Skin epidermis (tissue), 12 donors: ENCODE data around the gene GPR156.
"Not testable (repeated sequence)": the region's sequence is repeated elsewhere in the genome, so short reads cannot be mapped to it uniquely, and the experiment has no call there.

Experiments
- H3K27ac ChIP-seq, 21 experiments: fragments of 200-600 bp; sonication (generic) in 11 of 21; one replicate each; pipeline ENCODE4 v1.5.0; 2020; ENCODE audit warnings: mild to moderate bottlenecking in 3 of 21, inconsistent platforms in 2 of 21, moderate library complexity in 2 of 21
- H3K4me3 ChIP-seq, 7 experiments: fragments of 200-600 bp; sonication (generic) in 2 of 7; one replicate each; pipeline ENCODE4 v1.5.0; 2020; ENCODE audit warnings: inconsistent platforms in 2 of 7, mild to moderate bottlenecking in 2 of 7, moderate library complexity in 1 of 7

The GPR156 gene

DNA sequence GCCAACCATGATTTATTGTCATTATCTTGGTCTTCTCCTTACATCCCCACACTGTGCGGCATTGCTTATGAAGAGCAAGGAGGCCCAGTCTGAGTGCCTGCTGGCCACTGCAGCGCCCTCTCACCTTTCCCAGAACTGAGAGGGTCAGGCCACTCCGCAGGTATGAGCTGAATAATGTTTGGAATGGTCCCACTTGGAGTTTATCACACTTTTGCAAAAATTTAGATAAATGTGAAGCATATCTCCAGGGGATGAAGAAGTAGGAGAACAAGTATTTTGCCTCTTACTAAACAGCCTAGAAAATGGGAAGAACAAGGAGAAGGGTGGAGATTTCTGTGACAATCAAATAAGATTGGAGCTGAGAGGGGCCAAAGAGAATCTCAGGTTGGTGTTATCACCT lies 116.4 kb downstream of the GPR156 start:
- no peak overlapping the region for H3K4me3 ChIP-seq
- H3K27ac ChIP-seq, result no peak overlapping the region

DNA sequence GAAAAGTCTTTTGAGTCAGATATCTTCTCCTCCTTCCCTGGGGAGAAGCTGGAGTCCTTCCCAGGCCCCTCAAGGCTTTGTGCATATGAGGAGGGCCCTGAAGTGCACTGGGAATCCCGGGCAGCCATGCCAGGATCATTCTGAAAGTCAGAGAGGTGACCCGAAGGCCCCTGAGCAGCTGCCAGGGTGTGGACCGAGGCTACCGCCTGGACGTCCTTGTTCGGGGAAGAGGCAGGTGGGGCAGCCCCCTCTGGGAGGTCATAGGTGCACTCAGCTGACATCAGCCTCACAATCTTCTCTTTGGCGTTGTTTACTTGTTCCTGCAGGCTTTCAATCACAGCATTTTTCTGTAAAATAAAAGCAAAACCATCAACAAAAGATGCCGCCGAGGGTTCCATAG lies 117.0 kb downstream of the GPR156 start:
- no peak overlapping the region for H3K27ac ChIP-seq
- H3K4me3 ChIP-seq, result no peak overlapping the region

DNA sequence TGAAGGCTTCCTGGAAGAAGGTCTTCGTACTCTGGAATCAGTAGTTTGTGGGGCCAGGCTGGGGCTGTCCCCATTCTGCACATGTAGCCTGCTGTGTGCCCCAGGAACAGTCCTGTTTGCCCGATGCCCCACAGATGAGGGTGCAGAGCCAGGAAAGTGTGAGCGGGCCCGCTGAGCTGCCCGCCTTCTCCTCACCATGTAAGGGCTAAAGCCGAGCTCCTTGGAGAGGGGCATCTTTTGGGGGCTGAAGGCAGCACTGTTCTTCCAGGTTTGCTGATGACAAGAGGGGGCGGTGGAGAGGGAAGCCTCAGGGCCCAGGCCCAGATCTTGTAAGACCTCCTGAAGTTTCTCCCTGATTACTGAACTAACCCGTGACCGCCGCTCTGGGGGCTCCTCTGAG lies 117.5 kb downstream of the GPR156 start:
- no peak overlapping the region for H3K27ac ChIP-seq
- no peak overlapping the region for H3K4me3 ChIP-seq

DNA sequence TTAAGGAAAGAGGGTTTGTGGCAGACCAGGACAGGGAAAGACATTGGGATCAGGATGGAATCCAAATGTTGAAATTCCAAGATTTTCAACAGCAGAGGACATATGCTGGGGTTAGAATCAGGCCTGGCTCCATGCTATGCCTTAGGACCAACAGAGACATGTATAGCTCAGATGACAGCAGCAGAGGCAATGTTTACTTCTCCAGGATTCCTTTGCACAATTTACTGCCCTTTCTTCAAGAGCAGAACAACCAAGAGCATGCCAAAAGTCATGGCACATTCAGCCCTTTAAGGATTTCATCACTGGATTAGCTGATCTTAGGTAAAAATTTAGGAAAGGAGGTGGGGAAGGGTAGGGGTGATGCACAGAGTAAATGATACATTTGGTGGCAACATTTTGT lies 121.2 kb downstream of the GPR156 start:
- Histone ChIP-seq H3K27ac (peak overlapping the region in 1 of 21 experiments; percentile 16), H3K4me3 (no peak overlapping the region)

GRCh38 chr3:120163026-120163425 lies 122.0 kb downstream of the GPR156 start:
- peak overlapping the region in 1 of 21 experiments; percentile 16 for H3K27ac ChIP-seq
- no peak overlapping the region for H3K4me3 ChIP-seq

- H3K27ac ChIP-seq, result no peak overlapping the region
- no peak overlapping the region for H3K4me3 ChIP-seq
Observed at GRCh38 chr3:120162400-120162799, 122.6 kb downstream of the GPR156 start.

- Histone ChIP-seq H3K4me3 (no peak overlapping the region), H3K27ac (no peak overlapping the region)
Observed at GRCh38 chr3:120161902-120162301, 123.1 kb downstream of the GPR156 start.

- H3K4me3 ChIP-seq, result no peak overlapping the region
Observed at GRCh38 chr3:120160050-120160449, 125.0 kb downstream of the GPR156 start.

GRCh38 chr3:120157681-120158080 lies 127.3 kb downstream of the GPR156 start:
- Histone ChIP-seq H3K4me3 (no peak overlapping the region), H3K27ac (no peak overlapping the region)

More at GRCh38 chr3:120160050-120160449, 125.0 kb downstream of the GPR156 start:
- H3K27ac ChIP-seq, result peak overlapping the region in 11 of 21 experiments; percentile 10 to 62 (median 42)

DNA sequence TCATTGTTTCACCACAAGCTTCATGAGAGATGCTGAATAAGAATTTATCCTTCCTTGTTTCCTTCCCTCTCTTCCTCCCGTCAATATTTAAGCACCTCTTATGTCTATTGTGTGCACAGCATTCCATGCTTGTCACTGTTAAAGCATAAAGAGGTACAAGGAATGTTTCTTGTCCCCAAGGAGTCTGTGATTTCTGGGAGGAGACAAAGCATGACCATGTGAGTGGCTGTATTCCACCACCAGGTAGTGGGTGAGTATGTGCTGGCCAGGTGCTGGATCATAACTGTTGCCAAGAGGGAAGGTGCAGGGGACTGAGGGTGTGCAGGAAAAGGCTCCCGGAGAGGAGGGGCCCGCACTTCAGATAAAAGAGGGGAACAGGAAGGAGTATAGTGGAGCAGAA lies 127.9 kb downstream of the GPR156 start:
- H3K4me3 ChIP-seq, result no peak overlapping the region
- no peak overlapping the region for H3K27ac ChIP-seq

DNA sequence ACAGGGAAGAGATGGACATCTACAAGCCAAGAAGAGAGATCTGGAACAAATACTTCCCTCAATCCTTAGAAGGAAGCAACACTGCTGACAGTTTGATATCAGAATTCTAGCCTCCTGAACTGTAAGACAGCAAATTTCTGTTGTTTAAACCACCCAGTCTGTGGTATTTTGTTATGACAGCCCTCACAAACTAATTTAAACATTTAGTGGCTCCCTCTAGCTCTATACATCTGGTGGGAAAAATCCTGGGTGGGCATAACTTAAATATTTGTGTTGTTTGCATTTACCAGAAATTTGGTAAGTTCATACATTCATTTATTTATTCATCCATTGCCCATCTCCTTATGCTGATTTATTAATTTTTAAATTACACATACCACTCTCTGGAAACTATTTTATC lies 128.3 kb downstream of the GPR156 start:
- no peak overlapping the region for H3K27ac ChIP-seq
- H3K4me3 ChIP-seq, result no peak overlapping the region

GRCh38 chr3:120155694-120156093 lies 129.3 kb downstream of the GPR156 start:
- not testable (repeated sequence) for H3K4me3 ChIP-seq, H3K27ac ChIP-seq

DNA sequence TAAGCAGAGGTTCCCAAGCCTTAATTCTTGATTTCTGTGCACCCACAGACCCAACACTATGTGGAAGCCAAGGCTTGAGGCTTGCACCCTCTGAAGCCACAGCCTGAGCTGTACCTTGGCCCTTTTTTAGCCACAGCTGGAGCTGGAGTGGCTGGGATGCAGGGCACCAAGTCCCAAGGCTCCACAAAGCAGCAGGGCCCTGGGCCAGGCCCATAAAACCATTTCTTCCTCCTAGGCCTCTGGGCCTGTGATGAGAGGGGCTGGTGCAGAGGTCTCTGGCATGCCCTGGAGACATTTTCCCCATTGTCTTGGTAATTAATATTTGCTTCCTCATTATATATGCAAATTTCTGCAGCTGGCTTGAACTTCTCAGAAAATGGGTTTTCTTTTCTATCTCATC lies 129.9 kb downstream of the GPR156 start:
- Histone ChIP-seq H3K4me3 (no peak overlapping the region), H3K27ac (no peak overlapping the region)

DNA sequence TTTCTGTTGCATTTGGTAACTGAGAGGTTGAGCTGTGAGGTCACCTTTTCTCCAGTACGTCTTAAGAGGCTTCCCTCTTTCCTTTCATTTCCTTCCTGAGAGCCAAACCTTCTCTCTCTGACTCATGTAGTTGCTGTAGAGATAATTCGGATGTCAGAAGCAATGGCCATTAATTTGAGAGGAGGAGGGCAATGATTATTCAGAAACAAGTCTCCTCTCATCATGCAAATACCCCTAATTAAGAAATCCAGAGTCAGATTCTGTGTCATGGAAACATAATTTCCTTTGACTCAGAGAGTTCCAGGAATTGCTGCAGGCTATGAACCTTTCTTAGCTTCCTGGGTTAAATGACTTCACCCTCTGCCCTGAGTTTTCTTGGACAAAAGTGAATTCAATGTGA lies 131.7 kb downstream of the GPR156 start:
- Histone ChIP-seq H3K27ac (peak overlapping the region in 12 of 21 experiments; percentile 9 to 71 (median 43)), H3K4me3 (no peak overlapping the region)

GRCh38 chr3:120151791-120152190 lies 133.2 kb downstream of the GPR156 start:
- no peak overlapping the region for H3K27ac ChIP-seq
- no peak overlapping the region for H3K4me3 ChIP-seq

- H3K27ac ChIP-seq, result peak overlapping the region in 18 of 21 experiments; percentile 13 to 77 (median 55)
- H3K4me3 ChIP-seq, result no peak overlapping the region
Observed at GRCh38 chr3:120148187-120148949, 136.7 kb downstream of the GPR156 start.

- H3K4me3 ChIP-seq, result no peak overlapping the region
- peak overlapping the region in 19 of 21 experiments; percentile 22 to 77 (median 54) for H3K27ac ChIP-seq
Observed at GRCh38 chr3:120147072-120147871, 137.8 kb downstream of the GPR156 start.

- Histone ChIP-seq H3K27ac (peak overlapping the region in 5 of 21 experiments; percentile 20 to 66 (median 47)), H3K4me3 (no peak overlapping the region)
Observed at GRCh38 chr3:120145542-120146285, 139.3 kb downstream of the GPR156 start.

- H3K4me3 ChIP-seq, result no peak overlapping the region
- H3K27ac ChIP-seq, result no peak overlapping the region
Observed at GRCh38 chr3:120144267-120144666, 140.8 kb downstream of the GPR156 start.

DNA sequence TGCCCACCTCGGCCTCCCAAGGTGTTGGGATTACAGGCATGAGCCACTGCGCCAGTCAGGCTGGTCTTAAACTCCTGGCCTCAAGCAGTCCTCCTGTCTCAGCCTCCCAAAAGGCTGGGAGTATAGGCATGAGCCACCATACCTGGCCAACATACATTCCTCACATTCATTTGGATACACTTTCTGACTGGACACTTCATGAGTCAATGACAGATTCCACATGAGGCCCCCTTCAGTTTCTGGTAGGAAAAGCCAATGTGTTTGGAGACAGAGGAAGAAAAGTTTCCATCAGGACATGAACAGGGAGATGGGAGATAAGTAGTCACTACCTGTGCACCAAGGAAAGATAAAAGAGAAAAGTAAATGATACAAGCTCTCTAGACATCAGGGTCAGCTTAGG lies 141.3 kb downstream of the GPR156 start:
- no peak overlapping the region for H3K27ac ChIP-seq
- no peak overlapping the region for H3K4me3 ChIP-seq
